ENCODE measurements around the gene MIPEP.

MIPEP gene

DNA sequence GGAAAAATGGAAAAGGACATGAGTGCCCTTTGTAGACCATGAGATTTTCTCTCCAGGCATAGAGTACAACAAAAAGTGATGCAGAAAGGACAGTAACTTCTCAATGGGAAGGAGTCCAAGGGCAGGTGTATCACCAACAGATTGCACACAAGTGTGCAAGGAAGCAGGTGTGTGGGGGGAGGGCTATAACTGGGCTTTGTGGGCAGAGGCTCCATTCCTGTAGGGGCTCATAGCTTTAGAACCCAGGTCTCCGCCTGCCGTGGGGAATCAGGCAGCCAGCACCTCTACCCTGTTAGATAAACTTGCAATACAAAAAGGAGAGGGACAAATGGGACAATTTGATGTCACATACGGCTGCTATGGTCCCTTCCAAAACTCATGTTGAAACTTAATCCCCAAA lies 119.8 kb downstream of the MIPEP start:
- no peaks in the 10 kb centered on the region for H3K79me2 ChIP-seq (ENCODE audit: insufficient read depth, low read length)
- no peak overlapping the region for H3K4me3 ChIP-seq (ENCODE audit: low read depth, low read length, poor library complexity, severe bottlenecking)
- no peak overlapping the region for H3K9ac ChIP-seq (ENCODE audit: low read length)
- H3K36me3 ChIP-seq (ENCODE audit: insufficient read depth, low read length), result no peaks in the 10 kb centered on the region
- H3K27ac ChIP-seq (ENCODE audit: low read depth, low read length, poor library complexity, severe bottlenecking), result no peak overlapping the region
- H4K20me1 ChIP-seq (ENCODE audit: insufficient read depth, low read length), result no peaks in the 10 kb centered on the region
- H2AFZ ChIP-seq (ENCODE audit: low read length), result no peak overlapping the region
- no peaks in the 10 kb centered on the region for H3F3A ChIP-seq (ENCODE audit: insufficient read depth, low read length)
- TF ChIP-seq EZH2 (IDR thresholded peaks at IDR 0.05; ENCODE audit: borderline replicate concordance, low read length), result no peak
- TF ChIP-seq, protein P1, sequence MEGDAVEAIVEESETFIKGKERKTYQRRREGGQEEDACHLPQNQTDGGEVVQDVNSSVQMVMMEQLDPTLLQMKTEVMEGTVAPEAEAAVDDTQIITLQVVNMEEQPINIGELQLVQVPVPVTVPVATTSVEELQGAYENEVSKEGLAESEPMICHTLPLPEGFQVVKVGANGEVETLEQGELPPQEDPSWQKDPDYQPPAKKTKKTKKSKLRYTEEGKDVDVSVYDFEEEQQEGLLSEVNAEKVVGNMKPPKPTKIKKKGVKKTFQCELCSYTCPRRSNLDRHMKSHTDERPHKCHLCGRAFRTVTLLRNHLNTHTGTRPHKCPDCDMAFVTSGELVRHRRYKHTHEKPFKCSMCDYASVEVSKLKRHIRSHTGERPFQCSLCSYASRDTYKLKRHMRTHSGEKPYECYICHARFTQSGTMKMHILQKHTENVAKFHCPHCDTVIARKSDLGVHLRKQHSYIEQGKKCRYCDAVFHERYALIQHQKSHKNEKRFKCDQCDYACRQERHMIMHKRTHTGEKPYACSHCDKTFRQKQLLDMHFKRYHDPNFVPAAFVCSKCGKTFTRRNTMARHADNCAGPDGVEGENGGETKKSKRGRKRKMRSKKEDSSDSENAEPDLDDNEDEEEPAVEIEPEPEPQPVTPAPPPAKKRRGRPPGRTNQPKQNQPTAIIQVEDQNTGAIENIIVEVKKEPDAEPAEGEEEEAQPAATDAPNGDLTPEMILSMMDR (IDR thresholded peaks at IDR 0.05; ENCODE audit: low read length), result no peak
- no peak overlapping the region for H3K4me2 ChIP-seq (ENCODE audit: low read length)
- H3K9me3 ChIP-seq (ENCODE audit: low read length), result no peaks in the 10 kb centered on the region
- no peaks in the 10 kb centered on the region for H3K9me2 ChIP-seq (ENCODE audit: low read depth, low read length)
- no peaks in the 10 kb centered on the region for H3K27me3 ChIP-seq (ENCODE audit: insufficient read depth, low read length)
- H3K4me1 ChIP-seq (ENCODE audit: insufficient read depth, low read length, severe bottlenecking), result no peaks in the 10 kb centered on the region

DNA sequence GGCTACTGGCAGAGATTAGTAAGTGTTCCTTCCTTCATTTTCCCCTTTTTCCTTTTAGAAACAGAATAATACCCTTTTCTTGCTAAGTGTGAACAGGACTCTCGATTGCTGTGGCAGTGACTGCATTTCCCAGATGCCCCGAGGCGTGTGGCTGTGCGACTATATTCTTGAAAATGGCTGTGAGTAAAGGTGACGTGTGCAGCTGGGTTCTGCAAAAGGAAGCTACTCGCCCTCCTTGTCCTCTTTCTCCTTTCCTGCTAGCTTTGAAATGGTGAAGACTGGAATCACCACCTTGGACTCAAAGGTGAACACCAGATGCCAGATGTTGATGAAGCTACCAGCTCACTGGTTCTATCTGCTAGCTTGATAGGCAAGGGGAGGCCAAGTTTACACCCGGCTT lies 121.4 kb downstream of the MIPEP start:
- Histone ChIP-seq H3K4me3 (ENCODE audit: low read depth, low read length, poor library complexity, severe bottlenecking) (no peak overlapping the region), H3K27ac (ENCODE audit: low read depth, low read length, poor library complexity, severe bottlenecking) (no peak overlapping the region), H3F3A (ENCODE audit: insufficient read depth, low read length) (no peaks in the 10 kb centered on the region), H3K79me2 (ENCODE audit: insufficient read depth, low read length) (no peaks in the 10 kb centered on the region), H3K27me3 (ENCODE audit: insufficient read depth, low read length) (no peaks in the 10 kb centered on the region), H3K36me3 (ENCODE audit: insufficient read depth, low read length) (no peaks in the 10 kb centered on the region), H3K9me3 (ENCODE audit: low read length) (no peaks in the 10 kb centered on the region), H4K20me1 (ENCODE audit: insufficient read depth, low read length) (no peaks in the 10 kb centered on the region), H3K4me2 (ENCODE audit: low read length) (no peak overlapping the region), H3K9me2 (ENCODE audit: low read depth, low read length) (no peaks in the 10 kb centered on the region), H3K9ac (ENCODE audit: low read length) (no peak overlapping the region), H2AFZ (ENCODE audit: low read length) (no peak overlapping the region), H3K4me1 (ENCODE audit: insufficient read depth, low read length, severe bottlenecking) (no peaks in the 10 kb centered on the region)
- no peak for TF ChIP-seq EZH2 (IDR thresholded peaks at IDR 0.05; ENCODE audit: borderline replicate concordance, low read length)
- TF ChIP-seq, protein P1 (IDR thresholded peaks at IDR 0.05; ENCODE audit: low read length), result no peak

DNA sequence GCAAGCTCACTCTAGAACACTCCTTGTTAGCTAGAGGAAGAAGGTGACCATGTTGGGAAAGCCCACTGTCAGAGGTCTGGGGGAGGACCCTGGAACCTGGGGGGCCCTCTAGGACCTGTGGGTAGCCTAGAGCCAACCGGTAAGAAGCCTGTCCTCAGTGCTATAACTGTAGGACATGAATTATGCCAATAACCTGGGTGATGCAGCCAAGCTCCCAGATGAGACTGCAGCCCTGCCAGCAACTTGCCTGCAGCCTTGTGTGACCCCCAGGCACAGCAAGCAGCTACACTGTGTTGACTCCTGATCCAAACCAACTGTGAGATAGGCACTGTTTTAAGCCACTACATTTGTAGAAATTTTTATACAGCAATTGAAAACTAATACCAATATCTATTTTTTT lies 122.3 kb downstream of the MIPEP start:
- no peak for TF ChIP-seq EZH2 (IDR thresholded peaks at IDR 0.05; ENCODE audit: borderline replicate concordance, low read length)
- TF ChIP-seq, protein P1 (IDR thresholded peaks at IDR 0.05; ENCODE audit: low read length), result no peak
- Histone ChIP-seq H3K36me3 (ENCODE audit: insufficient read depth, low read length) (no peaks in the 10 kb centered on the region), H3K79me2 (ENCODE audit: insufficient read depth, low read length) (no peaks in the 10 kb centered on the region), H3K27ac (ENCODE audit: low read depth, low read length, poor library complexity, severe bottlenecking) (no peak overlapping the region), H3K9me2 (ENCODE audit: low read depth, low read length) (no peaks in the 10 kb centered on the region), H3K4me3 (ENCODE audit: low read depth, low read length, poor library complexity, severe bottlenecking) (no peak overlapping the region), H3K4me1 (ENCODE audit: insufficient read depth, low read length, severe bottlenecking) (no peaks in the 10 kb centered on the region), H3F3A (ENCODE audit: insufficient read depth, low read length) (no peaks in the 10 kb centered on the region), H3K9me3 (ENCODE audit: low read length) (no peaks in the 10 kb centered on the region), H3K4me2 (ENCODE audit: low read length) (no peak overlapping the region), H4K20me1 (ENCODE audit: insufficient read depth, low read length) (no peaks in the 10 kb centered on the region), H3K27me3 (ENCODE audit: insufficient read depth, low read length) (no peaks in the 10 kb centered on the region), H3K9ac (ENCODE audit: low read length) (no peak overlapping the region), H2AFZ (ENCODE audit: low read length) (no peak overlapping the region)

Measured in OCI-LY1 (cell line).